ENCODE data around the gene BRPF1. TPM values are rescaled to one million over a fixed set of nuclear protein-coding genes. Genes with fewer than 3 reads are reported as not detected.
A peak's percentile ranks its signal among the peaks of the same experiment; 100 is the strongest.
"Not testable (repeated sequence)": the region's sequence is repeated elsewhere in the genome, so short reads cannot be mapped to it uniquely, and the experiment has no call there.

The BRPF1 gene
- total RNA-seq, 1 donor: 40.9 TPM

DNA sequence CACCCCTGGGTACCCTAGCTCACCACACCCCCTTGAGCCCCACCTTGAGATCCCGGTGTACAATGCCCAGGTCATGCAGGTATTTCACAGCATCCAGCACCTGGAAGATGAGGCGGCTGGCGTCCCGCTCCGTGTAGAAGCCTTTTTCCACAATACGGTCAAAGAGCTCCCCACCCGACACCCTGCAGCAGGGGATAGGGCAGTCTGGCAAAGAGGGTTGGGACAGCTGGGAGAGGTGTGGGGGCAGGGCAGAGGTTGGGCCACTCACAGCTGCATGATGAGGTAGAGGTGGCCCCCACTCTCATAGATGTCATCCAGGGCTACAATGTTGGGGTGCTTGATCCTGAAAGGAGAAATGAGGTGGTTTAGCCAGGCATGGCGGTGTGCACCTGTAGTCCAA, 31.3 kb downstream of the BRPF1 start:
- Histone ChIP-seq H3K9me3 (ENCODE audit: low read depth, low read length) (no peaks in the 10 kb centered on the region), H3K4me1 (ENCODE audit: insufficient read depth, low read length) (peaks cover 16% of the 10 kb centered on the region), H3K27me3 (ENCODE audit: insufficient read depth, low read length) (no peaks in the 10 kb centered on the region), H3K4me3 (ENCODE audit: low read length) (no peak overlapping the region)

DNA sequence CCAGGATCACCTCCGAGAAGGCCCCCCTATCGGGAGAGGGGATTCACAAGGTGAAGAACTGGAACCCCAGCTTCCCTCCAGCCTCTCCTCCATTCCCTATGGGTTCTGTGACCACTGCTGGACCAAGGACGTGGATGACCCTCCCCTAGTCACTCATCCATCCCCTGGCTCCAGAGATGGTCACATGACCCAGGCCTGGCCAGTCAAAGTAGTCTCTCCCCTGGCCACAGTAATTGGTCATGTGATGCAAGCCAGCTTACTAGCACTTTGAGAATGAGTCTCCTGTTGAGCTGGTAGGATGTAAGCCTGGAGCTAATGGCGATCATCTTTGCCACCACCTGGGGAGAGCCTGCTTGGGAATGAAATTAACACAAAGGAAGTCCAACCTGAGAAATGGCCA, 34.3 kb downstream of the BRPF1 start:
- Histone ChIP-seq H3K4me1 (ENCODE audit: insufficient read depth, low read length) (peaks cover 45% of the 10 kb centered on the region), H3K9me3 (ENCODE audit: low read depth, low read length) (no peaks in the 10 kb centered on the region), H3K27me3 (ENCODE audit: insufficient read depth, low read length) (no peaks in the 10 kb centered on the region), H3K4me3 (ENCODE audit: low read length) (no peak overlapping the region)

DNA sequence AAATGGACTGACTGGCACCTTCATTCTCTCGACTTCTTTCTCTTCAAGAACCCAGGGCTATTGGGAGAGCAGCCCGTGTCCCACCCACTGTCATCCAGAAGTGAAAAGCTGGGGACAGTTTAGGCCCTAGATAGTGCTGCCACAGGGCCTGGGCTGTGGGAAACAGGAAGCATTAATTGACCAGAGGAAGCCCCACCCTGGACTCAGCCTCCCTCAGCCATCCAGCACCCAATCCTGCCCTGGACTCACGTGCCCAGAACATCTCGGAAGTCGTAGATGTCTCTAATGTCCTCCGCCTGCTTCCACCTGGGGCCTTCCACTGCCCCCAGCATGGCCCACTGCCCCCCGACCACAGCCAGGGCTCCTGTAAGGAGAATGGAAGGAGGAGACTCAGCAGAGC, 35.9 kb downstream of the BRPF1 start:
- no peaks in the 10 kb centered on the region for H3K9me3 ChIP-seq (ENCODE audit: low read depth, low read length)
- H3K27me3 ChIP-seq (ENCODE audit: insufficient read depth, low read length): no peaks in the 10 kb centered on the region
- H3K4me1 ChIP-seq (ENCODE audit: insufficient read depth, low read length): peaks cover 45% of the 10 kb centered on the region
- H3K4me3 ChIP-seq (ENCODE audit: low read length): no peak overlapping the region

DNA sequence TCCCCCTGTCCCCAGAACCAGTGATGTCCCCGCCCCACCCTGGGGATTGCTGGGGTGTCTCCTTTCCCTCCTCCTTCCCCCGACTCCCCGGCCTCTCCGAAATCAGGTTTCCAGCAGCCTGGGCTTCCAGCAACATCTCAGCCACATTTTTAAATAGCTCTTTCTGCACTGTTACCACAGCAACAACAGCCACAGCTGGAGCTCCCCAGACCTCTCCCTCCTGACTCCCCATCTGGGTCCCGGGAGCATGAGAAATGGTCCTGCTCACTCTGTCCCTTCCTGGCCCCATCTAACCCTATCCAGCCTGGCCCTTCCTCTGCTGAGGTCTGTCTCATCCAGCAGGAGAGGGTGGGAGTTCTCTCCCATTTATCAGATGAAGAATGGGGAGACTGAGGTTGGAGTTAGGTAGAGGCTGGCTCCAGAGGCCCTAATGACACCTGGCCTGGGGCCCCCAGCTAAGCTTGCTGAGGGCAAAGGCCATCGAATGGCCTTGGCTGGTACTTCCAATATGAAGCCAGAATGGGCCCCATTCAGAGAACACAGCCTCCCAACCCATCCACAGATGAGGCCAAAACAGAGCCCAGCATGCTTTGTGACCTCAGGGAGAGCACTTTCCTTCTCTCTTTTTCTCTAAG, 36.7 kb downstream of the BRPF1 start:
- Histone ChIP-seq H3K9me3 (ENCODE audit: low read depth, low read length) (no peaks in the 10 kb centered on the region), H3K27me3 (ENCODE audit: insufficient read depth, low read length) (no peaks in the 10 kb centered on the region), H3K4me3 (ENCODE audit: low read length) (no peak overlapping the region), H3K4me1 (ENCODE audit: insufficient read depth, low read length) (peaks cover 45% of the 10 kb centered on the region)

DNA sequence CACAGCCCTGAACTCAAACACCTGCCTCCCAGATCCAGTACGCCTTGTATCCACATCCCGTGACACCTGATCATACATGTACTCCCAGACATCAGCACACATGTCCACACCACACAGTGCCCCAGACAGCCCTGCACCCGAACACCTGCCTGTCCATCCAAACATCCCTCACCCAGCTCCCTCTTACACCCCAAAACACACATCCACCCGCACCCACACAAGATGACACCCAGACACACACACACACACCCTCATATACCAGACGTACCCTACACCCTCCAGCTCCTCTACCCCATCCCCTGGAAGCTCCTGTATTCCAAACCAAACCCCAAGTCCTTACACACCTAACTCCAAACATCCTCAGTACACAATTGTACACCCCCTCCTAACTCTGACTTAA, 37.5 kb downstream of the BRPF1 start:
- Histone ChIP-seq H3K4me3 (ENCODE audit: low read length) (peak overlapping the region; percentile 37), H3K9me3 (ENCODE audit: low read depth, low read length) (no peaks in the 10 kb centered on the region), H3K4me1 (ENCODE audit: insufficient read depth, low read length) (peaks cover 45% of the 10 kb centered on the region), H3K27me3 (ENCODE audit: insufficient read depth, low read length) (no peaks in the 10 kb centered on the region)

DNA sequence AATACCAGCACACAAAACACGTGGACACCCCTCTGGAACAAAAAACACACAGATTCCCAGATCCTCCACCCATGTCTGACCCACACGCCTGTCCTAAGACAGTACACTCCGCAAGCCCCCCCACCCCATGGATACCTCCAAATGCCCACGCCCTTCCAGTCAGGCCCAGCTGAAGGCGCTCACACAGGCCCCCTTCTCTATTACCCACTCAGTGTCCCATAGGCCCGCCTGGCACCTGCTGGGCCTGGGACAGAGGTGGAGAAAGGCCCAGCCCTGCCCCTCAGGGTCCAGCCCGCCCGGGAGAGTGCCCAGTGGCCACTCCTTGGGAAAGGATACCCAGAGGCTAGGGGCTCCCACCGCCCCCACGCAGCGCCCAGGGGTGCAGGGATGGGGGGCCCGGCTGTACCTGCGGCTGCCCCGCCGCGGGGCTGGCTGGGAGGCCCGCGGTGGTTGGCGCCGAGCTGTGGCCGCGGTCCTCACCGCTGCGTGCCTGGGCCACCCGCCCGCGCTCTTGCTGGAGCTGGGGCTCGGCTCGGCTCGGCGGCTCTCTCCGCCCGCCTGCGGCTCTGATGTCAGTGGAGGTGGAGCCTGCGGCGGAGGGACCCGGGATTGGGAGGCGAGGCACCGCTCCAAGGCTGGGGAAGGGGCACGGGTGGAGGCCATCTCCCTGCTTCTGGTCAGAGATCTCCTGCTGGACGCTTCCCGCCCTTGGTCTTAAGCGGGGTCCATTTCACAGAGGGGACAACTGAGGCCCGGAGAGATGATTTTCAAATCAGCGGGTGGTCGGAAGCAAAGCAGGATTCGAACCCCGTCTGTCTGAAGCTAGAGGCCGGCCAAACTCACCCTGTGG, 38.1 kb downstream of the BRPF1 start, which contains the start of gene CAMK1:
TSS of gene CAMK1 (minus strand) at position 522 of the 850 bp plus-strand sequence. CDS start 2,198 bp downstream, outside the sequence.
- Histone ChIP-seq H3K9me3 (ENCODE audit: low read depth, low read length) (no peaks in the 10 kb centered on the region), H3K4me1 (ENCODE audit: insufficient read depth, low read length) (peaks cover 45% of the 10 kb centered on the region), H3K27me3 (ENCODE audit: insufficient read depth, low read length) (no peaks in the 10 kb centered on the region), H3K4me3 (ENCODE audit: low read length) (peak within 1 kb of the TSS; percentile 37)

DNA sequence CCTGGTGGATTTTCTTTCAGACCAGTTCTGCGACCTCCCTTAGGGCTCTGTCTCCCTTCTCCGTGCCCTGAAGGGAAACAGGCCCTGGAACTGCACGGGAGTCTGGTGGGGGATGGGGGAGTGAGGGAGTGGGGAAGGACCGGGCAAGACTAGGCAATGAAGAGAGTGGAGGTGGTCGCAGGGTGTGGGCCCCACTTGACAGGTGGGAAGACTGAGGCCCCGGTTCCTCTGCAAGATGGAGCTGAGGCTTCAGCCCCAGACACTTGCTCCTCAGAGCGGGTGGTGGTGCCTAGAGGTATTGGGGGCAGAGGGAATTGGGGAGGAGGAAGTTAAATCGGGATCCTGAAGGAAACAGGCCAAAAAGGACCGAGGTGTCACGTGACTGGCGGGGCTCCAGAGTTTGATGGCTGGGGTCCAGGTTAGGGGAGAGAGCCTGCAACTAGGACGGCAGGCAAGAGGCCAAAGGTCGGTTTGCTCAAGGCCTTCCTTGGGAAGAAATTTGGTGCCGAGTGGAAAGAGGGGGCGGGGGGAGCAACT, 38.8 kb downstream of the BRPF1 start:
- Histone ChIP-seq H3K4me3 (ENCODE audit: low read length) (peak overlapping the region; percentile 37), H3K27me3 (ENCODE audit: insufficient read depth, low read length) (no peaks in the 10 kb centered on the region), H3K9me3 (ENCODE audit: low read depth, low read length) (no peaks in the 10 kb centered on the region), H3K4me1 (ENCODE audit: insufficient read depth, low read length) (peaks cover 45% of the 10 kb centered on the region)

DNA sequence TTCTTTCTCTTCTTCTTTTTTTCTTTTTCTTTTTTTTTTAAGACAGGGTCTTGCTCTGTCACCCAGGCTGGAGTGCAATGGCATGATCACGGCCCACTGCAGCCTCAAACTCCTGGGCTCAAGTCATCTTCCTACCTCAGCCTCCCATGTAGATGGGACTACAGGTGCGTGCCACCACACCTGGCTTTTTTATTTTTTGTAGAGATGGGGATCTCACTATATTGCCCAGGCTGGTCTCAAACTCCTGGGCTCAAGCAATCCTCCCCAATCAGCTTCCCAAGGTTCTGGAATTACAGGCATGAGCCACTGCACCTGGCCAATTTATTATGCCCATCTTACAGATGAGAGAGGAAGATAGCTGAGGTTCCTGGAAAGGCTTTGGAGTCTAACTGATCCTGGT, 39.5 kb downstream of the BRPF1 start:
- H3K4me3 ChIP-seq (ENCODE audit: low read length); H3K9me3 ChIP-seq (ENCODE audit: low read depth, low read length); H3K27me3 ChIP-seq (ENCODE audit: insufficient read depth, low read length): not testable (repeated sequence)

DNA sequence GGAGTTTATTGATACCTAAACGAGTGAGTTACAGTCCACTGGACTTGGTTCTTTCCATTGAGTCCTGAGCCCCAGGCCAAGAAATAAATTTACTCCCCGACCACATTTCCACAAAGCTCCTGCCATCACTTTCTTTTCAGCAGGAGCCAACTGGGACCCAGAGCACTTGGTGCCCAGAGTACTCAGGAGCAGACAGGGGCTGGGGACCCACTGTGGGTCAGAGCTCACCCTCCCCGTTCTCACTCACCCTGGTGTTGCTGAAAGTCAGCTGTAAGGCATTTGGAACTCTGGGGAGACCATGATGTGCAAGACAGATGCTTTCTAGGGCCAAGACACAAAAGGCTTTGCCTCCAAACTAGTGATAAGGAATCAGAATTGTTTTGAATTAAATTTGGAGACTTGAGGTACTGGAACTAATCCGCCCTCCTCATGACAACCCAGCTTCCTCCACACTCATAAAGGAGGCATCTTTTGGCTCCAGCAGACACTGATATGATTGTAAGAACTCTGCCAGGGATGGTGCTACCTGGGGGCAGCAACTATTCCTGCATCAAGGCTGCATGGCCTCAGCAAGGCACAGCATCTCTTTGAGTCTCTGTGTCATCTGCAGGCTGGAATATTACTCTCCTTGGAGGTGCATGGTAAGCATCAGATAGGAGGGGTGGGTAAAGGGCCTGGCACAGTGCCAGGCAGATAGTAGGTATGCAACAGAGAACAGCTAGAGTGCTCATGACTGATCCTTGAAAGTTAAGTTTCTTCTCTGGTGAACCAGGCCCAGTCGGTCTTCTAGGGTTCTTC, 45.6 kb downstream of the BRPF1 start:
- H3K9me3 ChIP-seq (ENCODE audit: low read depth, low read length): no peaks in the 10 kb centered on the region
- peaks cover 53% of the 10 kb centered on the region for H3K4me1 ChIP-seq (ENCODE audit: insufficient read depth, low read length)
- H3K4me3 ChIP-seq (ENCODE audit: low read length): no peak overlapping the region
- H3K27me3 ChIP-seq (ENCODE audit: insufficient read depth, low read length): no peaks in the 10 kb centered on the region

More for the DNA sequence above, 39.5 kb downstream of the BRPF1 start:
- peaks cover 45% of the 10 kb centered on the region for H3K4me1 ChIP-seq (ENCODE audit: insufficient read depth, low read length)

DNA sequence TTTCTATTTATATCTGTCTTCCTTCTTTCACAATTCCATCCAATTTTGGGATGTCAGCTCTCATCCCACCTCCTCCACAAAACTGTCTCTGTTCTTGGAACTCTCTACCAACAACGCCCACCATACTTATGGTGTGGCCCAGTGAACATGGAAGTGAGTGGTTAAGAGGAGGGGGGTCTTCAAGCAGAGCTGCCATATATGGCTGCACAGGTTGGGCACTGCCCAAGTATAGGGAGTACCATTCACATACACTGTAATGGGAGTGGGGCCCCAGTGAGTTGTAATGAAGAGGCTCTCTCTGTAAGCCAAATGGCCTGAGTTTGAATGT, 46.1 kb downstream of the BRPF1 start:
- H3K9me3 ChIP-seq (ENCODE audit: low read depth, low read length): no peaks in the 10 kb centered on the region
- H3K4me3 ChIP-seq (ENCODE audit: low read length): no peak overlapping the region
- H3K4me1 ChIP-seq (ENCODE audit: insufficient read depth, low read length): peaks cover 58% of the 10 kb centered on the region
- H3K27me3 ChIP-seq (ENCODE audit: insufficient read depth, low read length): no peaks in the 10 kb centered on the region

DNA sequence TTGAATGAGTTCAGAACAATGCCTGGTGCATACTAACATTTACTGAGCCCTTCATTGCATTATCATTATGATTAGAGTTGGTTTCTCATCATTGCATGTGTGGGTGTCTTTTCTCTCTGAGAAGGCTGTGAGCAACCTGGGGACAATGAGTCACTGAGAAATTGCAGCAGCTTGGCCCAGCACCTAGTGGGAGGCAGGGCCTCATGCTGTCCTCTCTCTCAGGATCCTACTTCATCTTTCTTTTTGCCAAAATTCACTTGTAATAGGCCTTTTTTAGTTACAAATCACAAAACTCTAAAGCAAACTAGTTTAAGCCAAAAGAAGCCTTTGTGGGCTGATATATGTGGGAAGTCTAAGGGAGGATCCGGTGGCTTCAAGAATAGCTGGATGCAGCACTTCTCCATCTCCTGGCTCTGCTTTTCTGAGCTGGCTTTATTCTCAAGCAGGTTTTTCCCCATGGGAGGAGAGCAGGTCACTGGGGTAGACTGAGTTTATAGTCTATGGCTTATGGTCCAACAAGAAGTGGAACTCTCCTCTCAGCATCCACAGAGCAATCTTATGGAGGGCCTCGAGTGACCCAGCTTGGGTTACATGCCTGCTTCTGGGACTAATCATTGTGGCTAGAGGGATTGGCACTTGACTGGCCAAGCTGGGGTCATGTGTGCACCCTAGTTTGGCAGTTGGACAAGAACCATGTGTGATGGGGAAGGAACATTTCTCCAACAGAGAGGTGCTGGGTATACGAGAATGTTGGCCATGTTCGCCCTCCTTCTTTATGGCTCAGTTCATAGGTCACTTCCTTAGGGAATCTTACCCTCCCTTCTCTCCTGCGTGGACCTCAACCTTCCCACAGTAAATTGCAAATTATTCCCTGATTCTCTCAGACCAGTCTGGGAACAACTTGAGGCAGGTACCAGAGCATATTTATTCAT, 46.9 kb downstream of the BRPF1 start:
- Histone ChIP-seq H3K4me3 (ENCODE audit: low read length) (no peak overlapping the region), H3K9me3 (ENCODE audit: low read depth, low read length) (no peaks in the 10 kb centered on the region), H3K4me1 (ENCODE audit: insufficient read depth, low read length) (peaks cover 61% of the 10 kb centered on the region), H3K27me3 (ENCODE audit: insufficient read depth, low read length) (no peaks in the 10 kb centered on the region)

DNA sequence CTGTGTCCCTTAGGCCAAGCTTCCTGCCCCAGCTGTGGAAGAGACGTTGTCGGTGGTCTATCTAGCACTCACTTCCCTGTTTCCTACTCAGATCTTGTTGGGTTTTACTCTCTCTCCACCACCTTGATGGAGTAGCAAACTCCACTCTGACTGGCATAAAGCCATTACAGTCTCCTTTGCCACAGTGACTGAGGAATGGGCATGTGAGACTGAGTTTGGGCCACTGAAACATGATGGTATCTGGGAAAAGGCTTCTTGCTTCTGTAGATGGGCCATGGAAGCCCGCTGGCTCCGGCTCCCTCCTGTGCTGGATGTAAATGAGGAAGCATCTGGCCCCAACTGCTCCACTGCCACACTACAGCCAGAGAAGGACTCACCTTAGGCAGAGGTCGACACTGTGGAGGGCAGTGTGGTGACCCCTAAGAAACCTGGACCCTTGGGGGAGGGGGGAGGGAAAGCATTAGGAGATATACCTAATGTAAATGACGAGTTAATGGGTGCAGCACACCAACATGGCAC, 47.6 kb downstream of the BRPF1 start:
- peaks cover 61% of the 10 kb centered on the region for H3K4me1 ChIP-seq (ENCODE audit: insufficient read depth, low read length)
- no peak overlapping the region for H3K4me3 ChIP-seq (ENCODE audit: low read length)
- H3K9me3 ChIP-seq (ENCODE audit: low read depth, low read length): no peaks in the 10 kb centered on the region
- no peaks in the 10 kb centered on the region for H3K27me3 ChIP-seq (ENCODE audit: insufficient read depth, low read length)

DNA sequence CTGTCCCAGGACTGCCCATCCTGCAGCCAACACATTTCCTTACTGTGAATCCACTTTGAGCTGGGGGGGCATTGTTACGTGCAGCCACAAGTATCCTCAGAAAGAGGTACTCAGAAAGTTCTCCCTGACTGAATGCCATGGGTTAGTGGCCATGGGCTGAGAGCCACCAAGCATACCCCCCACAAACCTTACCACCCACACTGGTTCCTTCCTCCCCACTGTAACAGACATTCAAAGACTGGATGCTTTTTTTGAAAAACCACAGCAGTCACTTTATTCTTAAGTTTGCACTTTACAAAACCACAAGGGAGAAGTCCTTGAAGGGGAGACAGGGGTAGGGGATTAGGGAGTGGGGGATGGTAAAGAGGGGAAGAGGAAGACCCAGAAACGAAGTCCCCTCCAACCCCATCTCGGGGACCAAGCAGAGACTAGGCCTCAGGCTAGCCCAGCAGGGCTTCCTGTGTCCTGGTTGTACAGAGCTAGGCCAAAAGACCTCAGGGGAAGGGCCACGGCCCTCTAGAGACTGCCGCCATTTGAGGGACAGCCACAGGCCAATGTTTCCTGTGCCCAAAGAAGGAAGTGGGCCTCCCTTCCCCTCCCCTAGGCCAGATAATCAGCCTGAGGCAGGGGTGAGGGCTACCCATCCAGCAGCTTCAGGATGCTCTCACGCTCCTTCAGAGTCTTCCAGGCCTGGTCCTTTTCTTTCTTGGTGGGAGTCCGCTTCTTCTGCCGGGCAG, 48.4 kb downstream of the BRPF1 start:
- peaks cover 61% of the 10 kb centered on the region for H3K4me1 ChIP-seq (ENCODE audit: insufficient read depth, low read length)
- H3K9me3 ChIP-seq (ENCODE audit: low read depth, low read length): no peaks in the 10 kb centered on the region
- no peaks in the 10 kb centered on the region for H3K27me3 ChIP-seq (ENCODE audit: insufficient read depth, low read length)
- H3K4me3 ChIP-seq (ENCODE audit: low read length): no peak overlapping the region
